Smooth muscle cell (in vitro differentiated cells): ENCODE data around the gene RAB11A. TPM values are rescaled to one million over a fixed set of nuclear protein-coding genes. Genes with fewer than 3 reads are reported as not detected.

ENCODE experiments used
- DNase-seq: peaks from one replicate; lab custom pipeline; 2025; ENCODE audit not compliant: unreplicated experiment; lab: John Stamatoyannopoulos, UW
- H2AFZ ChIP-seq: fragments of 200-600 bp; sonication (generic); 2 replicates; pipeline ENCODE4 v1.6.0; 2016; ENCODE audit warnings: antibody characterized with exemption, low read depth, mild to moderate bottlenecking
- H3F3A ChIP-seq: fragments of 200-600 bp; sonication (generic); 2 replicates; pipeline ENCODE4 v1.6.0; 2017; ENCODE audit warnings: antibody characterized with exemption, low read depth
- H3K27ac ChIP-seq: fragments of 200-600 bp; sonication (generic); 2 replicates; pipeline ENCODE4 v1.5.1; 2016; ENCODE audit warnings: low read depth, mild to moderate bottlenecking
- H3K27me3 ChIP-seq: fragments of 200-600 bp; sonication (generic); 2 replicates; pipeline ENCODE4 v1.6.1; 2016; ENCODE audit warnings: low read depth, mild to moderate bottlenecking
- H3K36me3 ChIP-seq: fragments of 200-600 bp; sonication (generic); 2 replicates; pipeline ENCODE4 v1.5.1; 2016; ENCODE audit warnings: low read depth
- H3K4me1 ChIP-seq: fragments of 200-600 bp; sonication (generic); 2 replicates; pipeline ENCODE4 v1.5.1; 2016; ENCODE audit warnings: low read depth
- H3K4me2 ChIP-seq: fragments of 200-600 bp; sonication (generic); 2 replicates; pipeline ENCODE4 v1.6.0; 2016; ENCODE audit warnings: mild to moderate bottlenecking
- H3K4me3 ChIP-seq: fragments of 200-600 bp; sonication (generic); 2 replicates; pipeline ENCODE4 v1.5.1; 2016; ENCODE audit warnings: mild to moderate bottlenecking
- H3K79me2 ChIP-seq: fragments of 200-600 bp; sonication (generic); 2 replicates; pipeline ENCODE4 v1.6.0; 2016; ENCODE audit warnings: low read depth, mild to moderate bottlenecking
- H3K9ac ChIP-seq: fragments of 200-600 bp; sonication (generic); 2 replicates; pipeline ENCODE4 v1.6.0; 2016; ENCODE audit warnings: low read depth
- H3K9me3 ChIP-seq: fragments of 200-600 bp; sonication (generic); replicated peaks from 2 replicates; pipeline ENCODE4 v1.5.1; 2016; ENCODE audit warnings: low read depth
- H4K20me1 ChIP-seq: fragments of 200-600 bp; sonication (generic); 2 replicates; pipeline ENCODE4 v1.6.0; 2016; ENCODE audit warnings: low read depth
- WGBS: methylation state at CpG from one replicate; pipeline ENCODE4 v1.1.7; 2016; ENCODE audit warnings: low lambda C conversion rate; 5-methylcytosine and 5-hydroxymethylcytosine counted together
- polyA plus RNA-seq: library from polyadenylated mRNA; unstranded; fragments of >200 nt; fragmentation: Nextera tagmentation; extraction: Ambion mirVana; gene quantifications from 2 replicates; pipeline ENCODE4 v1.2.1, GENCODE V29; 2016
- total RNA-seq: library from RNA; depleted of rRNA; stranded (reverse); fragments of >200 nt; gene quantifications from 2 replicates; pipeline ENCODE4 v1.2.3, GENCODE V29; 2014
- TF ChIP-seq, protein P1 (sequence below): fragments of 200-600 bp; sonication (generic); IDR thresholded peaks from 2 replicates; pipeline ENCODE4 v1.5.1; 2017; ENCODE audit warnings: borderline replicate concordance, mild to moderate bottlenecking, antibody characterized with exemption; ENCODE audit not compliant: insufficient read depth, poor library complexity, severe bottlenecking

The RAB11A gene
- total and polyA plus RNA-seq, 2 experiments from 2014 or later: 206 to 300 TPM

DNA sequence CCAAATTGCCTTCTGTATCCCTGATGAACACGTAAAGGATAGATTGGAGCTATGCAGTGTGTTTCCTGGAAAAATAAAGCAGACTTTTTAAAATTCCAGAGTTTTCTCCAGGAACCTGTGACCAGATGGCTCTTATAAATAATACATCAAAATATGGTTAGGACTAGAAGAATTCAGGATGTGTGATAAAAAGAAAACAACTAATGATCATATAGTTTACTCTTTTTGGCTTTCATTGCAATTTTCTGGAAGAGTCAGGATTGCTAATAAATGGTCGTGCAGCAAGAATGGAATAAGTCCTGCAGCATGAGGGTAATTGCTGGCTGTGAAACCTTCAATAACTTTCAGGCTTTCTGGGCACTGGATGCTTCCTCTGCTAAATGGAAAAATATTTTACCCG, 47.0 kb upstream of the RAB11A start:
- no peak overlapping the region for H3K27ac ChIP-seq
- H3F3A ChIP-seq: no peaks in the 10 kb centered on the region
- TF ChIP-seq, protein P1, sequence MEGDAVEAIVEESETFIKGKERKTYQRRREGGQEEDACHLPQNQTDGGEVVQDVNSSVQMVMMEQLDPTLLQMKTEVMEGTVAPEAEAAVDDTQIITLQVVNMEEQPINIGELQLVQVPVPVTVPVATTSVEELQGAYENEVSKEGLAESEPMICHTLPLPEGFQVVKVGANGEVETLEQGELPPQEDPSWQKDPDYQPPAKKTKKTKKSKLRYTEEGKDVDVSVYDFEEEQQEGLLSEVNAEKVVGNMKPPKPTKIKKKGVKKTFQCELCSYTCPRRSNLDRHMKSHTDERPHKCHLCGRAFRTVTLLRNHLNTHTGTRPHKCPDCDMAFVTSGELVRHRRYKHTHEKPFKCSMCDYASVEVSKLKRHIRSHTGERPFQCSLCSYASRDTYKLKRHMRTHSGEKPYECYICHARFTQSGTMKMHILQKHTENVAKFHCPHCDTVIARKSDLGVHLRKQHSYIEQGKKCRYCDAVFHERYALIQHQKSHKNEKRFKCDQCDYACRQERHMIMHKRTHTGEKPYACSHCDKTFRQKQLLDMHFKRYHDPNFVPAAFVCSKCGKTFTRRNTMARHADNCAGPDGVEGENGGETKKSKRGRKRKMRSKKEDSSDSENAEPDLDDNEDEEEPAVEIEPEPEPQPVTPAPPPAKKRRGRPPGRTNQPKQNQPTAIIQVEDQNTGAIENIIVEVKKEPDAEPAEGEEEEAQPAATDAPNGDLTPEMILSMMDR: no peak
- no peak overlapping the region for H3K4me2 ChIP-seq
- H3K9me3 ChIP-seq: no peaks in the 10 kb centered on the region
- no peaks in the 10 kb centered on the region for H3K36me3 ChIP-seq
- no peaks in the 10 kb centered on the region for H3K27me3 ChIP-seq
- no peaks in the 10 kb centered on the region for H4K20me1 ChIP-seq
- no peak overlapping the region for H3K4me3 ChIP-seq
- H3K9ac ChIP-seq: no peak overlapping the region
- whole genome bisulfite sequencing: 57% methylated on average over 3 of the region's 3 CpGs
- H2AFZ ChIP-seq: no peak overlapping the region
- H3K79me2 ChIP-seq: no peaks in the 10 kb centered on the region
- no peaks in the 10 kb centered on the region for H3K4me1 ChIP-seq
- no peak for DNase-seq

DNA sequence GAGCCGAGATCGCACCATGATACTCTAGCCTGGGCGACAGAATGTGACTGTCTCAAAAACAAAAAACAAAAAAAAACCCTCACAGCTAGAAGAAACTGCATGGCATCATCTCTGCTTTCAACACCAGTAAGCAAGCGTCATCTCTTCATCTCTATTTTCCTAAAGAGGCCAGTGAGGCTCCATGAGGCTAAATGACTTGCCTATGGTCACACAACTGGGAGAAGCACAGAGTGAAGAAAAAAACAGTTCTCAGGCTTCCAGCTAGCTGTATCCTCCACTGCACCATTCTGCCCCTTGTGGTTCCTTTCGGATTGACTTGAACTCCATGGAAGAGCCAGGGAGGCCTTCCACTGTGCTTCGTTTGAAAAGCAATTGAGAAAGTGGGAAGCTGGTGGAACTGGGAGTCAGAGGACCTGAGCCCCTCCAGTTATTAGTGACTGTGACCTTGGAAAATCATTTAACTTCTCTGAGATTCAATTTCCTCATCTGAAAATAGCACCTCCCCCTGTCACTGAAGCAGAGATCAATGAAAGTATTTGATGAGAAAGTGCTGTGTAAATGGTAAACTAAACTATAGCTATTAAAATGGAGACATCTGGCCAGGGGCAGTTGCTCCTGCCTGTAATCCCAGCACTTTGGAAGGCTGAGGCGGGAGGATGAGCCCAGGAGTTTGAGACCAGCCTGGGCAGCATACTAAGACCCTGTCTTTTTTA, 45.1 kb upstream of the RAB11A start:
- Histone ChIP-seq H3K4me2 (no peak overlapping the region), H3K9ac (no peak overlapping the region), H4K20me1 (no peaks in the 10 kb centered on the region), H3K4me1 (no peaks in the 10 kb centered on the region), H3K36me3 (no peaks in the 10 kb centered on the region), H3K4me3 (no peak overlapping the region), H2AFZ (peak overlapping the region; percentile 32), H3K27me3 (no peaks in the 10 kb centered on the region), H3K79me2 (no peaks in the 10 kb centered on the region), H3F3A (no peaks in the 10 kb centered on the region), H3K9me3 (no peaks in the 10 kb centered on the region), H3K27ac (no peak overlapping the region)
- no peak for DNase-seq
- TF ChIP-seq, protein P1: peak; percentile 47
- WGBS: 61% methylated on average over 7 of the region's 7 CpGs

DNA sequence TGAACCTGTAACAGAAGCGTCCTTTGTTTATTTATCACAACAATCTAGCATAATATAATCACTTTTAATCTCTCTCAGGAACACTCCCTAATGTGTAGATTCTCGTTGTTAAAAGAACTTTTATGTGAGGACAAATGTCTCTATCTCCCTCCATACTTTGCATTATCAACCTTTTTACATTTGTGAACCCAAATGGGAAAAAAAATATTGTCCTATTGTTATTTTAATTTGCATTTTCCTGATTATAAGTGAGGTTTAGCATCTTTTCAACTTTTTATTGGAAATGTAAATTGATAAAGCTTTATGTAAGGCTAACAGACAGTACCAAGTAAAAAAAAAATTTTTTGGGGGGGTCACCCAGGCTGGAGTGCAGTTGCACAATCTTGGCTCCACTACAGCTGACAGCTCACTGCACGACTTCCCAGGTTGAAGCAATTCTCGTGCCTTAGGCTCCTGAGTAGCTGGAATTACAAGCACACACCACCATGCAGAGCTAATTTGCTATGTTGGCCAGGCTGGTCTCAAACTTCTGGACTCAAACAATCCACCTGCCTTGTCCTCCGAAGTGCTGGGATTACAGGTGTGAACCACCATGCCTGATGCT, 44.2 kb upstream of the RAB11A start:
- Histone ChIP-seq H3K79me2 (no peaks in the 10 kb centered on the region), H3K9ac (no peak overlapping the region), H3K36me3 (no peaks in the 10 kb centered on the region), H3K9me3 (no peaks in the 10 kb centered on the region), H3F3A (no peaks in the 10 kb centered on the region), H4K20me1 (no peaks in the 10 kb centered on the region), H3K4me1 (no peaks in the 10 kb centered on the region), H2AFZ (no peak overlapping the region), H3K27me3 (no peaks in the 10 kb centered on the region), H3K4me2 (no peak overlapping the region), H3K4me3 (no peak overlapping the region), H3K27ac (no peak overlapping the region)
- TF ChIP-seq, protein P1: no peak
- no peak for DNase-seq
- WGBS: 84% methylated on average over 5 of the region's 5 CpGs
